HG03060 (cell line): ENCODE measurements around the gene COL4A2.
"Not testable (repeated sequence)": the region's sequence is repeated elsewhere in the genome, so short reads cannot be mapped to it uniquely, and the experiment has no call there.

Source experiments
- ATAC-seq: cut with Tn5 transposase; IDR thresholded peaks from one replicate; pipeline ENCODE4 v1.9.1; 2021; ENCODE audit warnings: low read depth, moderate number of reproducible peaks; ENCODE audit not compliant: unreplicated experiment

Gene COL4A2

GRCh38 chr13:110480161-110480560, 173.1 kb downstream of the COL4A2 start:
- ATAC-seq, result no peak

GRCh38 chr13:110483386-110483968, 176.4 kb downstream of the COL4A2 start:
- no peak for ATAC-seq

DNA sequence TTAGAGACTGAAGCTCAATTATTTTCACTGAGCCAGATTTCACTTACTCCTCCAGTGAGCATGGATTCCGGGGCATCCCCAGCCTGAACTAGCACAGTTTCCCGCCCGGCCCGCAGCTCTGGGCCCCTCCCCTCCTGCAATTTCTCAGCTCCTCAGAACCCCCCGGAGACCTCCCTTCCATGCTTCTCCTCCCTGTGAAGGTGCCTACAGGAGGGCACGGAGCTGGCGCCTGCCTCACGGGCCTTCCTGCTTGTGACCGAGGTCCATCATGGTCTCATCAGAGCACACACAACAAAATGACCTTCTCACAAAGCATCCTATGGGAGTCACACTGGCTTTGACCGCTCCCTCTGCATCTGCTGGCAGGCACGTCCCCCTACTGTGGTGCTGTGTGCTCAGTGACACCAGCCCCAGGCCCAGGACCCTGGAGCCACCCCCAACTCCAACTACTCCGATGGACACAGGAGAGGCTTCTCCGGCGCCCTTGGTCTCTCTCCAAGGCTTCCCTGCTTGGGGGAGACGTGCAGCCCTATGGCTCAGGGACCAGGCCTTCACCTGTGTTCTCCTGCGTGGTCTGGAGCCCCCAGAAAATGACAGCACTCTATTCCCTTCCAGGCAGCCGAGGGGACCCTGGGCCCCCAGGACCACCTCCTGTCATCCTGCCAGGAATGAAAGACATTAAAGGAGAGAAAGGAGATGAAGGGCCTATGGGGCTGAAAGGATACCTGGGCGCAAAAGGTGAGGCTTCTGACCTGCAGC, 177.4 kb downstream of the COL4A2 start:
- no peak for ATAC-seq

GRCh38 chr13:110485604-110486003, 178.5 kb downstream of the COL4A2 start:
- ATAC-seq, result no peak

DNA sequence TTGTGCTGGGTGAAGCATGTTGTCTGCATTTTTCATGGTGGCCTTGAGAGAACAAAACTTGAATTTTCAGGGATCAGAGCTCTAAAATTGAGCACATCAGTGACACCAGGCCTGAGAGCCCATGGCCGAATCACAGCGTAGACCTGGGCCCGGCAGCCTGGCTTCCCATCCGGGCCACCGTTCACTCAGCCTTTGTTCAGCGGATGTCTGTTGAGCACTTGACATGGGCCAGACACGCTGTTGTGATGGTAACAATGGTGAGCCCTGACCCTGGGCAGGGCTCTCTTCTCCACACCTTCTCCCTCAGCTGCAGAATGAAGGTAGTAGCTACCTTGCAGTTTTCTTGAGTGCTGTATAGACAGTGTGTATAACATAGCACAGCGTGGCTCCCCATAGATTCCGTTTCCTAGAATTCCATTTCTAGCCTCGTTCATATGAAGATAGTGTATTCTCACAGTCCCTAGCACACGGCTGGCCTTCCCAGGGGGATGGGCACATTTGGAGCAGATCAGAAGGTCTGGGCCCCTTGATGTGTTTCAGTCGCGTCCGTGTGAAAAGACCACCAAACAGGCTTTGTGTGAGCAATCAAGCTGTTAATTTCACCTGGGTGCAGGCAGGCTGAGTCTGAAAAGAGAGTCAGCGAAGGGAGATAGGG, 179.1 kb downstream of the COL4A2 start:
- no peak for ATAC-seq

- ATAC-seq, result not testable (repeated sequence)
Measured at GRCh38 chr13:110486880-110487279, 179.8 kb downstream of the COL4A2 start.

GRCh38 chr13:110490009-110490770, 183.1 kb downstream of the COL4A2 start:
- no peak for ATAC-seq

GRCh38 chr13:110491869-110492678, 185.0 kb downstream of the COL4A2 start:
- no peak for ATAC-seq

DNA sequence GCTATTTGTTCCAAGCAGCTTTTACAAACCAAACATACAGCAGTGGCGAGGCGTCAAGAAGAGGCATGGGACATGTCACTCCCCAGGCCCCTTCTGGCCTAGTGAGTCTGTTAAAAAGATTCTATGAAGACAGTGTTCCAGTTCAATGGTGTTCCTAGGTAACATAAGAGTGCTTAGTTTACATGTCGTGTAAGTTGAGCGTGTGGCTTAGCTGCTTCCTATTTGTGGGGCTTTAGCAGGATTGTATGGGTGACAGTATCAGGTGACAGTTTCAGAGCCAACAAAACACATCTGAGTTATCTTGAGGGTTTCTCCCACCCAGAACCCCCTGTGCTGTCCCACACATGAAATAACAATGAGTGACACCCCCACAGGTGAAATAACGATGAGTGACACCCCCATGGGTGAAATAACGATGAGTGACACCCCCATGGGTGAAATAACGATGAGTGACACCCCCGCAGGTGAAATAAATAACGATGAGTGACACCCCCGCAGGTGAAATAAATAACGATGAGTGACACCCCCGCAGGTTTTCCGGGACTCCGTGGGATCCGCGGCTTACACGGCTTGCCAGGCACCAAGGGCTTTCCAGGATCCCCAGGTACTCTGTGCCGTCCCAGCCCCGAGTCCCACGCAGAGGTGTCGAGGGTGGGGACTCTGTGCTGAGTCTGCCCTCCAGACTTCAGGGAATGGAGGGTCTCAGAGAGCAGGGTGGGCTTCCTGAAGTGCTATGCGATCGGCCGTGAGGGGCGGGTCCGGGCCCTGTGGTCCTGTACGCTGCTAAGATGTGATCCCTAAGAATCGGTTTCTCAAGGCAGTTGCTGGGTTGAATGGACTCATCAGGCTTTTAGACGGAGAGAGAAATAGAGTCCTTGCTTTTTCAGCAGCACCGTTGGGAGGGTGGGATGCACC, 185.9 kb downstream of the COL4A2 start:
- ATAC-seq, result no peak

- ATAC-seq, result no peak
Measured at GRCh38 chr13:110493613-110494012, 186.5 kb downstream of the COL4A2 start.

GRCh38 chr13:110495376-110495775, 188.3 kb downstream of the COL4A2 start:
- no peak for ATAC-seq

GRCh38 chr13:110495881-110496280, 188.8 kb downstream of the COL4A2 start:
- no peak for ATAC-seq

GRCh38 chr13:110496281-110496680, 189.2 kb downstream of the COL4A2 start:
- ATAC-seq, result no peak

GRCh38 chr13:110497003-110497402, 189.9 kb downstream of the COL4A2 start:
- no peak for ATAC-seq

GRCh38 chr13:110497896-110498295, 190.8 kb downstream of the COL4A2 start:
- not testable (repeated sequence) for ATAC-seq

DNA sequence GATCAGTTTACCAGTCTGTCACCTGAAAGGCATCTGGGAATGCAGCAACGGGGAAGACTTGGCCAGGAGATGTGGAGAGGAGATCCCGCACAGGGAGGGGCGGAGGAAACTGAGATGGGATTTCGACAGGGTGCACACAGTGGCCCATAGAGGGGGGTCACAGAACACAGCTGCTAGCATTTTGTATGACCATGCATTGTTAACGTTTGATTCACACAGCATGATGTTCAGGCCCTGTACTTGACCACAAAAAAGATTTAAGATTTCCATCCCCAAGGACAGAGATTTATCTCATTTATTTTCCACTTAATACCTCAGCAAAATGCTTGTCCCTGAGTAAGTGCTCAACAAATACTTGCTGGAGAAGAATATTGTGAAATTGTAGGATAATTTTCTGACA, 191.2 kb downstream of the COL4A2 start:
- no peak for ATAC-seq

DNA sequence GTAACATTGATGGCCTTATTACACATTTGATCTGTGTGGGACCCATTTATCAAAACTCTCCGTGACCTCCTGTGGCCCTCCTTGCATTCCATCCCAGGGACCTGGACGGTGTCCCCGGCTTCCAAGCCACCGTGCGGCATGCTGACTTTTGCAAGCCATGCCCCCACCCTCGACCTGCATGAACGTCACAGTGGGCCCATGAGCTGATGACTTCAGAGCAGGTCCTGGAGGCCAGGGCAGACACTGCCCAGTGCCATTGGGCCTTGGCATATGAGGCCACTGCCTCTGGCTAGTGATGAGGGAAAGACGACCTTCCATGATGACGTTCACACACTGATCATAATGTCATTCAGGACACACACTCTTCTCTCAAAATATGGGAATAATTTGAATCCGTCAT, 191.7 kb downstream of the COL4A2 start:
- no peak for ATAC-seq

- no peak for ATAC-seq
Measured at GRCh38 chr13:110499621-110500281, 192.7 kb downstream of the COL4A2 start.

- ATAC-seq, result no peak
Measured at GRCh38 chr13:110500341-110500740, 193.3 kb downstream of the COL4A2 start.
